Vagina (tissue), 2 donors: ENCODE measurements around the gene WDR89.

Source experiments
- CTCF ChIP-seq, 3 experiments: fragments of 450-650 bp in 2 of 3; fragments of 200-600 bp in 1 of 3; sonication (generic) in 1 of 3; IDR thresholded peaks; one replicate each; pipeline ENCODE4 v1.5.1; 2017 to 2019; ENCODE audit warnings: antibody characterized with exemption in 3 of 3, mild to moderate bottlenecking in 2 of 3, moderate library complexity in 2 of 3
- POLR2A ChIP-seq, 2 donors: fragments of 450-650 bp; IDR thresholded peaks; one replicate each; pipeline ENCODE4 v1.6.1; 2017; ENCODE audit warnings: antibody characterized with exemption in 2 of 2, mild to moderate bottlenecking in 2 of 2, moderate library complexity in 2 of 2
- POLR2AphosphoS5 ChIP-seq, 2 donors: sonication (generic); formaldehyde crosslinking; IDR thresholded peaks; one replicate each; pipeline ENCODE4 v1.9.0; 2017; ENCODE audit warnings: antibody characterized with exemption in 2 of 2, mild to moderate bottlenecking in 2 of 2, low read depth in 1 of 2; ENCODE audit not compliant: insufficient read depth in 1 of 2

GRCh38 chr14:63596998-63597658 is 44.5 kb downstream of the WDR89 start:
- TF ChIP-seq POLR2A (IDR thresholded peaks at IDR 0.05) (no peak), CTCF (IDR thresholded peaks at IDR 0.05) (no peak), POLR2AphosphoS5 (IDR thresholded peaks at IDR 0.05; ENCODE audit: insufficient read depth in 1 of 2, low read depth in 1 of 2) (no peak)
